DND-41 (cell line): ENCODE measurements around the gene NRCAM.

Experiments
- CTCF ChIP-seq: IDR thresholded peaks from 2 replicates; pipeline ENCODE4 v1.5.1; 2012; ENCODE audit warnings: borderline replicate concordance, low read length, moderate library complexity, mild to moderate bottlenecking; ENCODE audit not compliant: poor library complexity, severe bottlenecking; ENCODE audit errors: extremely low read depth
- EZH2 ChIP-seq: IDR thresholded peaks from 3 replicates; pipeline ENCODE4 v1.6.1; 2012; ENCODE audit warnings: borderline replicate concordance, low read depth, mild to moderate bottlenecking, moderate library complexity, low read length, inconsistent platforms; ENCODE audit not compliant: severe bottlenecking

GRCh38 chr7:108282427-108282996 is 173.7 kb downstream of the NRCAM start:
- TF ChIP-seq CTCF, result no peak
- TF ChIP-seq EZH2, result no peak
